Central memory CD8-positive, alpha-beta T cell (primary cell): ENCODE results near the gene RHBDL1.

Experiments
- ATAC-seq: fragments of 150-1000 bp; cut with Tn5 transposase; replicated peaks from 2 replicates; pipeline ENCODE4 v1.10.0; 2022; ENCODE audit warnings: mild to moderate bottlenecking, moderate FRiP score, moderate number of reproducible peaks; ENCODE audit not compliant: poor library complexity, severe bottlenecking; ENCODE audit errors: extremely low read depth
- DNase-seq, 2 donors: peaks; one replicate each; pipeline ENCODE4 v3.0.0; 2021; ENCODE audit warnings: low spot score in 2 of 2
- H3K27ac Mint-ChIP-seq: one replicate; pipeline ENCODE4 v1.8.0; 2022; ENCODE audit warnings: low read depth, mild to moderate bottlenecking, moderate library complexity, mixed read lengths
- H3K27me3 Mint-ChIP-seq: one replicate; pipeline ENCODE4 v1.8.0; 2022; ENCODE audit warnings: mixed read lengths
- H3K36me3 Mint-ChIP-seq: one replicate; pipeline ENCODE4 v1.8.0; 2022; ENCODE audit warnings: mild to moderate bottlenecking, moderate library complexity, mixed read lengths; ENCODE audit not compliant: insufficient read depth
- H3K4me1 Mint-ChIP-seq: one replicate; pipeline ENCODE4 v1.8.0; 2022; ENCODE audit warnings: mixed read lengths
- H3K4me3 Mint-ChIP-seq: one replicate; pipeline ENCODE4 v1.8.0; 2022; ENCODE audit warnings: mild to moderate bottlenecking, moderate library complexity, mixed read lengths
- H3K9me3 Mint-ChIP-seq: one replicate; pipeline ENCODE4 v1.8.0; 2022; ENCODE audit warnings: mixed read lengths

Gene RHBDL1

DNA sequence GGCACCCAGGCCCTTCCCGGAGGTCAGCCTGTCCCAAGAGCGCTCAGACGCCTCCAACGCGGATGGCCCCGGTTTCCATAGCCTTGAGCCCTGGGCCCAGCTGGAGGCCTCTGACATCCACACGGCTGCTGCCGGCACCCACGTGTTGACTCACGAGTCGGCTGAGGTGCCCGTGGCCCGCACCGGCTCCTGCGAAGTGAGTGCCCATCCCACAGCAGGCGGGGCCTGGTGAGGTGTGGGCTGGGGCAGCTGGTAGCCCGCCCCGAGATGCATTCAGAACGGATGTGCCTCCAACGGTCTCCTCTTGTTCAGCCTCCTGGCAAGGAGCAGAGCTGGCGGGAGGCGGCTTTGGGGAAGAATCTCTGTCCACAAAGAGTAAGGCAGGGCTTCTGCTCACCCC, 23.6 kb upstream of the RHBDL1 start:
- peak overlapping the region; percentile 48 for H3K4me3 Mint-ChIP-seq
- H3K36me3 Mint-ChIP-seq = peaks cover 5% of the 10 kb centered on the region
- H3K4me1 Mint-ChIP-seq = no peaks in the 10 kb centered on the region
- DNase-seq (no peak), ATAC-seq (no peak)
- H3K27me3 Mint-ChIP-seq = no peaks in the 10 kb centered on the region
- no peaks in the 10 kb centered on the region for H3K9me3 Mint-ChIP-seq
- no peak overlapping the region for H3K27ac Mint-ChIP-seq

DNA sequence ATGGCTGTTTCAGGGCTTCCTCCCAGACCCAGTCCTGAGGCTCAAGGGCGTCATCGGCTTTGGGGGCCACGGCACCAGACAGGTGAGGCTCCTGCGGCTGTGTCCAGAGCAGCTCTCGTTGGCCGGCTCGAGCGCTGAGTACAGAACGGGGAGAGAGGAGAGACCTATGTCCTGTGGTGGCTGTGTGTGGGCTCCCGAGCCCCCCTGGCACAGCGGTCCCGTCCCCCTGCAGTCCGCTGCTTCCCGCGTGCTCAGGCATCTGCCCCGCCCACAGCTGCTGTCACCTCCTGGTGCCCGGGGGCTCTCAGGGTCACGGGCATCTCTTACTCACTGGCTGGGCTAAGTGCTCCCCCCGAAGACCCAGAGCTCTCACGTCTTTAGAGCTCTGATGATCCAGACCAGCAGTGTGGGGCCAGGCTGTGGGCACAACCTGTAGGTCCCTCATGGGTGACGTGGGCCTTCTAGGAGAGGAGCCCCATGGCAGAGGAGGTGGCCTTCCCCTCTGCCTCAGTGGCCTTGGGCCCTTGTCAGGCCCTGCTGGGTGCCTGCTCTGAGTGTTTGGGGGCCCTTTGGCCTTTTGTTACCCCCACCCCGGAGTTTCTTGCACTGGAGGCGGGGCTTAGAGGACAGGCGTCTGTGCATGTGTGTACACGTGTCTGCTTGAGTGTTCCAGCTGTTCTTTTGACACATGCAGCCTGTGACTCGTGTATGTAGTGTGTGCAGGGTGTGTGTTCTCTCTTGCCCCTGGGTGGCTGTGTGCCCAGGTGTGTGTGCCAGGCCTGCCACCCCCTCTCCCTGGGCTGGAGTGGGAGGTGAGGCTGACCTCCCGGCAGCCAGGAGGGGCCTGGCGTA, 22.8 kb upstream of the RHBDL1 start:
- no peak for DNase-seq
- Mint-ChIP-seq H3K4me1 (no peaks in the 10 kb centered on the region), H3K36me3 (peaks cover 5% of the 10 kb centered on the region), H3K9me3 (no peaks in the 10 kb centered on the region), H3K4me3 (no peak overlapping the region), H3K27me3 (no peaks in the 10 kb centered on the region), H3K27ac (no peak overlapping the region)
- ATAC-seq = no peak

DNA sequence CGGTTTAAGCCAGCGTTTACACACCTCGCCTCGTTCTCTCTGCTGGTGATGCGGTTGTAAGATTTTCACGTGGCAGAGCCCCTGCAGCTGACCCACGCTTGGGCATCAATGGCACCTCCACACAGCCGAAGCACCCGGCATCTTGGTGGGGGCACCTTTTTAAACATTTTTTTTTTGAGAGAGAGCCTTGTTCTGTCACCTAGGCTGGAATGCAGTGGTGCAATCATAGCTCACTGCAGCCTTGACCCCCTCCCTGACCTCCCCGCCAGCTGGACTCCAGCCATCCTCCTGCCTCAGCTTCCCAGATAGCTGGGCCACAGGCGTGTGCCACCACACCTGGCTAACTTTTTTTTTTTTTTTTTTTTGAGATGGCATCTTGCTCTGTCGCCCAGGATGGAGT, 21.4 kb upstream of the RHBDL1 start:
- Mint-ChIP-seq H3K27ac (no peak overlapping the region), H3K36me3 (peaks cover 5% of the 10 kb centered on the region), H3K27me3 (no peaks in the 10 kb centered on the region), H3K4me3 (no peak overlapping the region), H3K4me1 (no peaks in the 10 kb centered on the region), H3K9me3 (no peaks in the 10 kb centered on the region)
- no peak for ATAC-seq
- DNase-seq = no peak

DNA sequence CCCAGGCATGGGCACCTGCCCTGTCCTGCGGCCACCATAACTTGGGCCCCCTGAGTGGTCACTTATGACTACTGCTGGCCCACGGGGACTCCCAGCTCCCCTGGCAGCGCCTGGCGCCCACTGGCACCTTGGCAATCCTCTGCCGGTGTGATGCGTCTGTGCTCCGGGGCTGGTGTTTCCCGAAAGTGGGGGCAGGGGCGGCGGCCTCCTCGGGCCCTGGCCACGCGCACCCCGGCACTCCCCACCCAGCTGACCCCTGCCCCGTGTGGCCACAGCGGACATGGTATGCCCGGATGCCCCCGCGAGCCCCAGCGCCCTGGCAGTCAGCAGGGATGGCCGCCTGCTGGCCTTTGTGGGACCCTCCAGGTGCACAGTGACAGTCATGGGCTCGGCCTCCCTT, 18.0 kb upstream of the RHBDL1 start:
- no peak overlapping the region for H3K27ac Mint-ChIP-seq
- no peaks in the 10 kb centered on the region for H3K27me3 Mint-ChIP-seq
- H3K4me3 Mint-ChIP-seq = no peak overlapping the region
- ATAC-seq (no peak), DNase-seq (no peak)
- H3K9me3 Mint-ChIP-seq = no peaks in the 10 kb centered on the region
- peaks cover 3% of the 10 kb centered on the region for H3K36me3 Mint-ChIP-seq
- H3K4me1 Mint-ChIP-seq = peaks cover 5% of the 10 kb centered on the region

DNA sequence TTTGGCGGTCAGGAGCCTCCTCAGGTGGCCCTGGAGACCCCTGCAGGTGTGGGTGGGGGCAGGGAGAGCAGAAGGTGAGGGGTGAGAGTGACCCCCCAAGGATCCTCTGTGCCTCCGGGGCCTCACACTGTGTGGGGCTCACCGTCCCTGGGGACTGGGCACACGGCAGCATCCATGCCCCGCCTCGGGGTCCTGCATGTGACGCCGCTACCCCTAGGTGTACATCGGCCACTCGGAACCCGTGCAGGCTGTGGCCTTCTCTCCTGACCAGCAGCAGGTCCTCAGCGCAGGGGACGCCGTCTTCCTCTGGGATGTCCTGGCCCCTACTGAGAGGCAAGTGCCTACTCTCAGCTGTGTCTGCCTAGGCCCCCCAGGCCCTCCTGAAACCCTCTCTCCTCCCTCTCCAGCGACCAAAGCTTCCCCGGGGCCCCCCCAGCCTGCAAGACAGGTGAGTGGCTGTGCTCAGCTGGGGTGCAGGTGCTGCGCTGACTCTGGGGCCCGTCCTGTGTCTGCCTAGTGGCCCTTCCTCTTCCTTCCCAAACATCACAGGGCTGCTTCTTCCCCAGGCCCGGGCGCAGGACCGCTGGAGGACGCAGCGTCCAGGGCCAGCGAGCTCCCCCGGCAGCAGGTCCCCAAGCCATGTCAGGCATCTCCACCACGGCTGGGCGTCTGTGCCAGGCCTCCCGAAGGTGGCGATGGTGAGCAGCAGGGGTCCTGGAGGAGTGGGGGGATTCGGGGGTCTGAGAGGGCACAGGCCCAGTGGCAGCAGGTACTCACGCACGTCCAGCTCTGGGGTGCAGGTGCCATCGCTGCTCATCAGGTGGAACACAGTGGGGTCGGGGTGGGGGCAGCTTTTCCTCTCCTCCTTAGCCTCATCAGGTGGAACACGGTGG, 16.5 kb upstream of the RHBDL1 start:
- Mint-ChIP-seq H3K4me3 (no peak overlapping the region), H3K27ac (no peak overlapping the region), H3K36me3 (peaks cover 2% of the 10 kb centered on the region), H3K27me3 (no peaks in the 10 kb centered on the region), H3K4me1 (peaks cover 5% of the 10 kb centered on the region), H3K9me3 (no peaks in the 10 kb centered on the region)
- DNase-seq = no peak
- ATAC-seq = no peak

DNA sequence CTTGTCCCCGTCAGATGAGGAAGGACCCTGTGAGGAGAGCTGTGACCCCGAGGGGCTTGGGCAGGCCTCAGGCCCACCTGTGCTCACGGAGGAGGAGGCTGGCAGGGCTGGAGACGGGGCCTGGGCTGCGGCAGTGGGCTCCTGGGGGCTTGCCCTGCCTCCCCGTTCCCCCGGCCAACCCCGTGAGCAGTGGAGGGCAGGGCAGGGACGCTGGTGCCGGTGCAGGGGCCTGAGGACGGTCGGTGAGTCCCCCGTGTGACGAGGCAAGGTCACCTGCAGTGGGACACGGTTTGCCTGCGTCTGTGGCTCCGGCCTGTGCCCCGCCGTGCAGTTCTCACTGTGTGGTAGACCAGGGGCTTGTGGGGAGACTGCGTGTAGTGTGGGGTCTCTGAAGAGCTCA, 15.9 kb upstream of the RHBDL1 start:
- no peak overlapping the region for H3K4me3 Mint-ChIP-seq

DNA sequence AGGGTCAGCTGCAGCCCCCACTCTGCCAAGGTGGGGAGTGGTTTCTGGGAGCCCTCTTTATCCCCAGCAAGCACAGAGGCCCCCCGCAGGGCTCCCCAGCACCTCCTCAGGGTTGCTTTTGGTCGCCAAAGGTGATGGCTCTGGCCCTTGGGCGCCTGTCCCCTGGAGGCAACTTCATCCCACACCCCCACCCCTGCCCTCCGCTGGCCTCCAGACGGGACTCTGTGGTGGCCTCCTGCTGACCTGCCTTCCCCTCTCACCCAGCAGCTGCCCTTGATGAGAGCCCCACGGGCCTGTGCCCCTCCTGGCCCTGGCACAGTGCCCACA, 15.4 kb upstream of the RHBDL1 start:
- no peak for DNase-seq
- ATAC-seq = no peak
- peaks cover 2% of the 10 kb centered on the region for H3K36me3 Mint-ChIP-seq
- no peak overlapping the region for H3K27ac Mint-ChIP-seq
- H3K4me3 Mint-ChIP-seq = no peak overlapping the region
- H3K4me1 Mint-ChIP-seq = peaks cover 5% of the 10 kb centered on the region
- H3K9me3 Mint-ChIP-seq = no peaks in the 10 kb centered on the region
- H3K27me3 Mint-ChIP-seq = no peaks in the 10 kb centered on the region

More for the DNA sequence above, 15.9 kb upstream of the RHBDL1 start:
- peaks cover 5% of the 10 kb centered on the region for H3K4me1 Mint-ChIP-seq
- no peaks in the 10 kb centered on the region for H3K9me3 Mint-ChIP-seq
- H3K27me3 Mint-ChIP-seq = no peaks in the 10 kb centered on the region
- ATAC-seq (no peak), DNase-seq (no peak)
- H3K36me3 Mint-ChIP-seq = peaks cover 2% of the 10 kb centered on the region
- H3K27ac Mint-ChIP-seq = no peak overlapping the region

DNA sequence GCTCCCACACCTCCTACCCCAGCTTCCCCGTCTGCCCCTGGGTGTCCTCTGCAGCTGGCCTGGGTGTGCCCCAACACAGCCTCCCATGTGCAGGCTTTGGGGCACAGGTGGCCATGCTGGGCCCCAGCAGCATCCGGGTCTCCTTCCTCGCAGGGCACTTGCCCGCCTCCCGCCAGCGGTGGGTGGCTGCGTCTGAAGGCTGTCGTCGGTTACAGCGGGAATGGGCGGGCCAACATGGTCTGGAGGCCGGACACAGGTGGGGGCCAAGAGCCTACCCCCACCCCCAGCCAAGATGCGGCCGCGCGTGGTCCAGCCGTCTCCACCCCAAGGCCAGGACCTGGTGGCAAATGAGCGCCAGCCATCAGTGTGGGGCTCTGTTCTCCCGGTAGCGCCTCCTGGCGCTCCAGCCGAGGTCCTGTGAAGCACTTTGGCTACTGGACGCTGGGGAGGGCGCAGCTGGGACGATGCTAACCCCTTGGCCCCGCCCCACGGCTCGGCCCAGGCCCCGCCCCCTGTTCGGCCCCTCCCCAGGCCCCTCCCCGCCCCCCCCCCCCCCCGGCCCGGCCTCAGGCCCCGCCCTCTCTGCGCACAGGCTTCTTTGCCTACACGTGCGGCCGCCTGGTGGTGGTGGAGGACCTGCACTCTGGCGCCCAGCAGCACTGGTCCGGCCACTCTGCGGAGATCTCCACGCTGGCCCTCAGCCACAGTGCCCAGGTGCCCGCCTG, 14.8 kb upstream of the RHBDL1 start:
- Mint-ChIP-seq H3K4me3 (no peak overlapping the region), H3K27me3 (no peaks in the 10 kb centered on the region), H3K4me1 (peaks cover 5% of the 10 kb centered on the region), H3K27ac (no peak overlapping the region), H3K9me3 (no peaks in the 10 kb centered on the region), H3K36me3 (peaks cover 2% of the 10 kb centered on the region)
- no peak for DNase-seq
- peak; percentile 69 for ATAC-seq

DNA sequence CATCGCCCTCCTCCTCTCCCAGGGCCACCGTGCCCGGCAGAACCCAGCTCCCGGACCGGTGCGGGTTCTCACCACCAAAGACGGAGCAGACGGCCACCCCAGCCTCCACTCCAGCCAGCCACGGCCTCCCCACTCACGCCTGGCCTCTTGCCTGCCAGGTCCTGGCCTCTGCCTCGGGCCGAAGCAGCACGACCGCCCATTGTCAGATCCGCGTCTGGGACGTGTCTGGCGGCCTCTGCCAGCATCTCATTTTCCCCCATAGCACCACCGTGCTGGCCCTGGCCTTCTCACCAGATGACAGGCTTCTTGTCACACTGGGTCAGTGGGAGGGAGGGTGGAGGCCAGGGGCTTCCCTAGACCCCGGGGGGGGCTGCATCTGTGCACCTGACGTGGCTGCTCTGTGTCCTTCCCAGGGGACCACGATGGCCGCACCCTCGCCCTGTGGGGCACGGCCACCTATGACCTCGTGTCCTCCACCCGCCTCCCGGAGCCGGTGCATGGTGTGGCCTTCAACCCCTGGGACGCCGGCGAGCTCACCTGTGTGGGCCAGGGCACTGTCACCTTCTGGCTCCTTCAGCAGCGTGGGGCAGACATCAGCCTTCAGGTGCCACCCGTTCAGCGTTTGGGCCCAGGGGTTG, 14.2 kb upstream of the RHBDL1 start:
- H3K27ac Mint-ChIP-seq = no peak overlapping the region
- H3K9me3 Mint-ChIP-seq = no peaks in the 10 kb centered on the region
- DNase-seq (no peak), ATAC-seq (no peak)
- H3K36me3 Mint-ChIP-seq = peaks cover 2% of the 10 kb centered on the region
- peaks cover 5% of the 10 kb centered on the region for H3K4me1 Mint-ChIP-seq
- no peak overlapping the region for H3K4me3 Mint-ChIP-seq
- no peaks in the 10 kb centered on the region for H3K27me3 Mint-ChIP-seq

DNA sequence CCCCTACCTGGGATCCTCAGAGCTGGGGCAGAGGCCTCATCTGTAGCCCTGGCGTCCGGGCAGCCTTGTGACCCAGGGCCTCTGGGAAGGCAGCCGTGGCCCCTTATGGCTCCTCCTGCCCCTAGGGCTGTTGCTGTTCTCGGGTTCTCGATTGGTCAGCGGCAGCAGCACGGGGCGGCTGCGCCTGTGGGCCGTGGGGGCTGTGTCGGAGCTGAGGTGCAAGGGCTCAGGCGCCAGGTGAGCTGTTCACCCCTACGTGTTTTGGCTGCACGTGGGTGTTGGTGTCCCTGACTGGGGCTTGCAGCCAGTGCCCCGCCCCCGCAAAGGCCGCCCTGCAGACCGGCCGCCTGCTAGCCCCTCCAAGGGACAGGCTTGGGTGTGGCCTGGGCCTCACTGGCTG, 13.4 kb upstream of the RHBDL1 start:
- H3K9me3 Mint-ChIP-seq = no peaks in the 10 kb centered on the region
- H3K27me3 Mint-ChIP-seq = no peaks in the 10 kb centered on the region
- no peak overlapping the region for H3K4me3 Mint-ChIP-seq
- peaks cover 2% of the 10 kb centered on the region for H3K36me3 Mint-ChIP-seq
- H3K4me1 Mint-ChIP-seq = peaks cover 5% of the 10 kb centered on the region
- ATAC-seq = no peak
- no peak overlapping the region for H3K27ac Mint-ChIP-seq
- DNase-seq = no peak

DNA sequence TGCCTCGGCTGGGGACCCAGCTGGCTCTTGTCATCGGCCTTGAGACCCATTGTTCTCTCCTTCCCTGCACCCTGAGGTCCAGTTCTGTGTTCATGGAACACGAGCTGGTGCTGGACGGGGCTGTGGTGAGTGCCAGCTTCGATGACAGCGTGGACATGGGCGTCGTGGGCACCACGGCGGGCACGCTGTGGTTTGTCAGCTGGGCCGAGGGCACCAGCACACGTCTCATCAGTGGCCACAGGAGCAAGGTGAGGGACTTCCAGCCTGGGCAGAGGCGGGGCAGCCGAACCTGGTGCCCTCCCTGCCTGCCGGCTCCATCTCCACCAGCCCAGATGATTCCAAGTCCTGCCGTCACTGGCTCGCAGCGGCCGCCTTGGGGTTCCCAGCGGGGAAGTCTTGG, 12.9 kb upstream of the RHBDL1 start:
- DNase-seq = no peak
- H3K4me1 Mint-ChIP-seq = peaks cover 5% of the 10 kb centered on the region
- H3K9me3 Mint-ChIP-seq = no peaks in the 10 kb centered on the region
- H3K27ac Mint-ChIP-seq = no peak overlapping the region
- peaks cover 2% of the 10 kb centered on the region for H3K36me3 Mint-ChIP-seq
- no peaks in the 10 kb centered on the region for H3K27me3 Mint-ChIP-seq
- ATAC-seq = no peak
- no peak overlapping the region for H3K4me3 Mint-ChIP-seq

DNA sequence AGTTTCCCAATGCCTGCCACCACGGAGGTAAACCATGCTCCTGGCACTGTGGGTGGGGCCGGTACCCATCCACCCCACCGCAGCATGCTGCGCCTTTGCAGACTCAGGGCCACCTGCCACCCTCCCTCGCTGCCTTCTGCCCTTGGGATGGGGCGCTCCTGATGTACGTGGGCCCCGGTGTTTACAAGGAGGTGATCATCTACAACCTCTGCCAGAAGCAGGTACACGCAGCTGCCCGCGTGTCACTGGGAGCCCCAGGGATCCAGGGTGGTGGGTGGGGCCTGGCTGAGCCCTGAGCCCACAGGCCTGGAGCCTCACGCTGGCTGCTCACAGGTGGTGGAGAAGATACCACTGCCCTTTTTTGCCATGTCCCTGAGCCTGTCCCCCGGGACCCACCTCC, 8.9 kb upstream of the RHBDL1 start:
- peaks cover 7% of the 10 kb centered on the region for H3K36me3 Mint-ChIP-seq
- no peak overlapping the region for H3K4me3 Mint-ChIP-seq
- peaks cover 6% of the 10 kb centered on the region for H3K4me1 Mint-ChIP-seq
- DNase-seq (no peak), ATAC-seq (no peak)
- H3K9me3 Mint-ChIP-seq = no peaks in the 10 kb centered on the region
- H3K27ac Mint-ChIP-seq = no peak overlapping the region
- no peaks in the 10 kb centered on the region for H3K27me3 Mint-ChIP-seq
